NCI-H82 treated with DMSO at 0.1 percent for 48 hours (cell line): ENCODE measurements around the gene MRPS35.
"Not testable (repeated sequence)": the region's sequence is repeated elsewhere in the genome, so short reads cannot be mapped to it uniquely, and the experiment has no call there.

Source experiments
- DNase-seq: peaks from one replicate; lab custom pipeline; 2025; ENCODE audit not compliant: unreplicated experiment; lab: John Stamatoyannopoulos, UW

The MRPS35 gene

GRCh38 chr12:27707216-27707615 lies 3.4 kb upstream of the MRPS35 start:
- no peak for DNase-seq

DNA sequence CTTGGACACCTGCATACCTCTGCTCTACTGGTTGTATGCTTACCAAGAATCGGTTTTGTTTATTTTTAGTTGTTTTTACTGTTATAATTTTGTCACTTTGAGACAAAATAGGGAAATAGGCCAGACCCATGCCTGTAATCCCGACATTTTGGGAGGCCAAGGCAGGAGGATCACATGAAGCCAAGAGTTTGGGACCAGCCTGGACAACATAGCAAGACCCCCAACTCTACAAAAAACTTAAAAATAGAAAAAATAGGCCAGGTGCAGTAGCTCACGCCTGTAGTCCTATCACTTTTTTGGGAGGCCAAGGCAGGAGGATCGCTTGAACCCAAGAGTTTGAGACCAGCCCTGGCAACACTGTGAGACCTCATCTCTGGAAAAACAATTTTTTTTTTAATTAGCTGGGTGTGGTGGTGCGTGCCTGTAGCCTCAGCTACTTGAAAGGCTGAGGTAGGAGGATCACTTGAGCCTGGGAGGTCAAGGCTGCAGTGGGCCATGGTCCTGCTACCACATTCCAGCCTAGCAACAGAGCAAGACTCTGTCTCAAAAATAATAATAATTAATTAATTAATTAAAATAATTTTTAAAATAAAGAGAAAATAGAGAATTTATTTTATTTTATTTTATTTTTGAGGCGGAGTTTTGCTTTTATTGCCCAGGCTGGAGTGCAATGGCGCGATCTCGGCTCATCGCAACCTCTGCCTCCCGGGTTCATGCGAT lies 1.3 kb upstream of the MRPS35 start:
- DNase-seq = no peak

GRCh38 chr12:27709932-27710591 lies 570 bp upstream of the MRPS35 start:
- no peak for DNase-seq

GRCh38 chr12:27711317-27711682 lies 668 bp downstream of the MRPS35 start:
- peak; percentile 13 for DNase-seq

GRCh38 chr12:27711967-27712366 lies 1.3 kb downstream of the MRPS35 start:
- DNase-seq = no peak

GRCh38 chr12:27723212-27723611 lies 12.6 kb downstream of the MRPS35 start:
- no peak for DNase-seq

GRCh38 chr12:27730097-27730588 lies 19.5 kb downstream of the MRPS35 start:
- DNase-seq = no peak

DNA sequence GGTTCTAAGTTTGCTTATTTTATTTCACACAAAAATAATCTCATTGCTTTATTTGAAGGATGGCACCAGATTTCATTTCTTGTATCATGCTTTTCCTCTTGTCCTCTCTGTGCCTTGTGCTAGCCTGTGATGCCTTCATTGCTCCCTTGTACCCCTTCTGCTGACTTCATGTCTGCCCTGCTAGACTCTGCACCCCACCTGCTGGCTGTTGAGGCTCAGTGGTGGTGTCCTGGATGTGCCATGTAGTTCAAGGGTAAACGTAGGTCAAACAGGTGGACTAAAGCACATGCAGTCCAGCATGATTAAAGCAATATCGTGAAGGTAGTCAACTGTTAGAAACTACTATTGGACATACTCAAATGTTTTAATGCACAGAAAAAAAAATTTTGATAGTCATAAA lies 21.6 kb downstream of the MRPS35 start:
- DNase-seq = no peak

DNA sequence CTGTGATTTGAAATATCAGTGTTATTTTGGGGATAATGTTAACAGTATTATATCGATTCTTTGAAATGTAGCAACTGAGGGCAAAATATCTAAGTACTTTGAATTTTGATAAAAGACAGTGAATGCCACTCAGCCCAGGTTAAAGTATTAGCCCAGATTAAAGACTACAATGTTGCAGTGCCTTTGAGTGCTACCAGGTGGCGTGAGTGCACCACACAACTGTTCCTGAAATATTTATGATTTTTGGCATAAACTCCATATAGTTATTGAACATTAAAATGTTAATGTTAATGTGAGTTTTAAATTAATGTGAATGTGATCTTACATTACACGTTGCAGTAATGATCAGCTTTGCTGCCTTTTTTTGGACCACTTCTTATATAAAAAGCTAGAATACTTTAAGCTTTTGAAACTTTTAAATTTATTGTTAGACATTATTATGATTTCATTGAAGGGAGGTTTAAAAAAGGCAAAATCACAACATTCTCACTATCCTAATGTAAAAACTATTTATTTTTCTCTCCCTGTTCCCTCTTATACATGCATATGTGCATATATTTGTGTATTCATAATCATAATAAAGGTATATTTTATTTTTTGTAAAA lies 22.5 kb downstream of the MRPS35 start:
- no peak for DNase-seq

- DNase-seq = no peak
Observed at GRCh38 chr12:27733791-27734190, 23.2 kb downstream of the MRPS35 start.

- not testable (repeated sequence) for DNase-seq
Observed at GRCh38 chr12:27734321-27734720, 23.7 kb downstream of the MRPS35 start.

DNA sequence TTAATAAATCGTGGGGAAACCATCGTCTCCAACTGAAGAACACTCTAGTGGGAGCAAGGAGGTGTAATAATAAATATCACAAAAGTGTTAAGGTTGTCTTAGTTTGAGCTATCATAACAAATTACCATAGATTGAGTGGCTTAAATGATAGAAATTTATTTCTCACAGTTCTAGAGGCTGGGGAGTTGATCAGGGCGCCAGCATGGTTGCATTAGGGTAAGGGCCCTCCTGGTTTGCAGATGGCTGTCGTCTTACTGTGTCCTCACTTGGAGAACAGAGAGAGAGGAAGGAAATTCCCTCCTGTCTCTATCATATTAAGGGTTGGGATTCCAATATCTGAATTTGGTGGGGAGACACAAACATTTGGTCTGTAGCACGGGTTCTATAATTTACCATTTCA lies 33.0 kb downstream of the MRPS35 start:
- no peak for DNase-seq

- not testable (repeated sequence) for DNase-seq
Observed at GRCh38 chr12:27745734-27746133, 35.1 kb downstream of the MRPS35 start.

DNA sequence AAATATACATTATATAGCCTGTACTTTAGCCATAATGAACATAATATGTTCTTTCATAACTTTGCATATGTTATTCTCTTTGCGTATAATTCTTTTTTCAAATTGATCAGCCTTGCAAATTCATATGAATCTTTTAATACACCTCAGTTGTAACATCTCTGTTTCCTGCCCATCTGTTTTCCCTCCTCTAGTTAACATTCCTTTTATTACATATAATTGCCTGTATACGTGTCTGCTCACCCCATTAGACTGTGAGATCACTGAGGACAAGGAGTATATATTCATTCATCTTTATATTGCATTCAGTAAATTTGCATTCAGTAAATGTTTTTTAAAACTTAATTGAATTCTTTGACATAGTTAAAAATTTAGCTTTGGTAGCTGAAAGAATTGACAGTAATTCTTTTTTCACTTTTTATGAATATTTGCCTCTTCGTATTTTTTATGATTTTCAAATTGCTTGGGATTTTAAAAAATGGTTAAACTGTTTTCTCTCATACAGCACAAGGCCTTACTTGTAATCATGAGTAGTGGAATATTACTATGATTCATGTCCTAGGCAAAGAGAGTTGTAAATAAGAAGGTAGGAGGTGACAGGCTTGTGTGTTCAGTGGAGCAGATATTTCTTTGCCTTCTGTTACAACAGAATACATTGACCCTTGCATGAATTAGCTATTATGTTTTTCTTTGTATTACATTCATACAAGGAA lies 36.6 kb downstream of the MRPS35 start:
- DNase-seq = no peak

DNA sequence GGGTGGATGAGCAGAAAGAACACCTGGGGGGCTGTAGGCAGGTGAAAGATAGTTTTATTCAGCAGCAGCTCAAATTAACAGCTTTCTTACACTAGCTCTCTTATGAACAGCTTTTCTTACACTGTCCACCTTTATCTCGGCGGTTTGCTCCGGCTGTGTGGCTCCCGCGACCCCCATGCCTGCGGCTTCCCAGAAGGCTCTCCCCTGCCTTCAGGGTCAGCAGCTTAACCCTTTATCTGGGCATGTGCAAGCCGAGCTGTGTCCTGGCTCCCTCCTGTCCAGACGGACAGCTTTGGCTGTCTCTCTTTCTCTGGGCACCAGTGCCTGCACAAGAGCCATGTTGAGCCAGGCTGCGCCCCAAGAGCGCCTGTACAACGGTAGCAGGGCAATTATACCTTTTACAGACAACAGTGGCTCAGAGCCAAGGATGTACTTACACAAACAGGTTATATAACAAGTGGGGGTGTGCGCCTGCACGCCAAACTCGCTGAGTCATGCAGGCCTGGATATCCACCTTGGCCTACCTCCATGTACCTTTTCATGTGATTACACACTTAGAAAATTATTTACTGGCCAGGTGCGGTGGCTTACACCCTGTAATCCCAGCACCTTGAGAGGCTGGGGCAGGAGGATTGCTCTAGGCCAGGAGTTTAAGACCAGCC lies 40.9 kb downstream of the MRPS35 start:
- DNase-seq = no peak

DNA sequence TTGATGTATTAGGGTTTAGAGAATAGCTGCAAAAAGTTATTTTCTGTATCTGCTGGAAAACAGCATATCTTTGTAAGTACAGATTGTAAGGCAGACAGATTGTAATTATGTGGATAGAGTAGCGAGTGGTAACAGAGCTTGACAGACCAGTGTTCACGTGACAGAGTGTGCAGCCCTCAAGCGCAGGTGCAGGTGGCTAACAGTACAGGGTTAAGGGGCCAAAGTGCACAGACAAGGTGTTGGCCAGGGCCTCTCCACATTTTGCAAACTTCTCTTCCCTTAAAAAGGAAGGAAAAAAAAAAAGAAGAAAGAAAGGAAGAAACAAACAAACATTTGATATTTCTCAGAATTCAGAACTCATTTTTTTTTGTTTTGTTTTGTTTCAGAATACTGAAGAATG lies 44.2 kb downstream of the MRPS35 start:
- DNase-seq = no peak

DNA sequence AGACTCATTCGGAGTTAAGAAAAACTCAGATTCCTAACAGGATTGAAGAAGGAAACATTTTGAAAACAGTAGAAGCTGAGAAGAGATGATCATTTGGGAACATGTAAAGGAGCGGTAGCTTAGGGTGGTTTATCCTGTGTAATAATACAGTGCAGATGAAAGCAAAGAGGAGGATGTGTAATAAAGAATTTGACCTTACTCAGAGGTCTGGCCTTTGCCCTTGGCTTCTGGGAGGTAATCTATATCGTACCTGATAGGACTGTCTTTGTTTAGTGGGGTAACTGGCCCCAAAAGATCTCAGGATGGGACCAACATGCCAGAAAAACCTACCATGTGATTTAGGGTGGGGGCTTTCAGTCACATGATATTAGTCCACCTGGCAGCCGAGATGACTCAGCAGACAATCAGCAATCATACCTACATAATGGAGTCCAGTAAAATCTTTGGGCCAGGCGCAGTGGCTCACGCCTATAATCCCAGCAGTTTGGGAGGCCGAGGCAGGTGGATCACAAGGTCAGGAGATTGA lies 46.1 kb downstream of the MRPS35 start:
- DNase-seq = no peak

- DNase-seq = no peak
Observed at GRCh38 chr12:27762757-27763156, 52.1 kb downstream of the MRPS35 start.

- no peak for DNase-seq
Observed at GRCh38 chr12:27766587-27766986, 56.0 kb downstream of the MRPS35 start.

DNA sequence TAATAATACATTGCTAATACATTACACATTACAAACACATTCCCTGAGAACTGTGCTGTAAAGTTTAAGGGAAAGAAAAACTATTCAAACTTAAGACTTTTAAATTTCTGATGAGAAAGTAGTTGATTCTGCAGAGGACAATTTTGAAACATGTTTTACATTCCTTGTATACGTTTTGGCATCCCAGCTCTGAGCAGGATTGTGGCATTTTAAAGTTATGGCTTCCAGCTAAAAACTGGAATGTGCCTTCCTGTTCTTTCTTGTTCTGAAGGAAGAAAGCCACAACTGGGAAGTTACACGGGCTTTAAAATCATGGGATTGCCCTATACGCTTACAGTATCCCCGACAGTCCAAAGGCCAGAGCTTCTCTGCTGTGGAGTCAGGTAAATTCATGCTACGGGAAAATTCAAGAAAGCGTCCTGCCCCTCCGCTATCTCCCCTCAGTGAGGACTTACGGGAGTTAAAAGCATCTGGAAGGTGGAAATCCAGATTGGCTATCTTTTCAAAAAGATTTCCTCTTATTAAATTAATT lies 58.6 kb downstream of the MRPS35 start:
- DNase-seq = no peak
